ENCODE measurements around the gene C1QTNF5.

DNA sequence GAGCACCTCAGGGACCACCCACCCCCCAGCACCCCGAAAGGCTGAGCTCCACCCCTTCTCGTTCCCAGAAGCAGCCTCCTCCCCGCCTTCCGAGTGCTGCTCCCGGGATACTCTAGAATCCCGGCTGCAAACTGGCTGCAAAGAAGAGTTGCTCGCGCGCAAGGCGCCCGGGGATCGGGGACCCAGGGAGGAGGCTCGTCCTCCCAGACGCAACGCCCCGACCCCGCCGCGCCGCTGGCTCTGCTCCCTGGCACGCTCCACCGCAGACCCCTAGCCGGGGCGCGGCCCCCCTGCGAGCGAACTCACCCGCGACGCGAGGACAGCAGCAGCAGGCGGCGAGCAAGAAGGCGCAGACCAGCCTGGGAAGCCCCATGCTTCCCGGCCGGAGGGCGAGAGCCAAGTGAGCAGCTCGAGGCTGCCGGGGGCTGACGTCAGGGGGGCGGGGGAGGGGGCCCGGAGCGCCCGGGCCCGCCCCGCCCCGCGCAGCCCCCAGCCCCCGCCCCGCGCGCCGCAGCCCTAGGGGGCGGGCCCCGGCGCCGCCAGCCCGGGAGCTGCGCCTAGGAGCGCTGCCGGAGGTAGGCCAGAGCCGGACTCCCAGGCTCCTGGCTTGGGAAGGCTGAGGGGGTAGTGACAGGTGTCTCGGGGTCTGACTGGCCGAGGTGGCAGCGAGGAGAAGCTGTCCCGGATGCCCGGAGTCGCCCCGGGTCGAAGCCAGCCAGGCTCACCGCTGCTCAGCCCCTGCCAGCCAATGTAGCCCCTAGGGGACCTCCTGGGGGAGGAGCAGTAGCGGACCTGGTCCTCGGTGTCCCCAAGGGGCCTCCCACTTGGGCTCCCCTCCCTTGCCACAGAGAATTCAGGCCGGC is 23.7 kb downstream of the C1QTNF5 start, which contains the start of gene MCAM:
- TF ChIP-seq, protein P1, sequence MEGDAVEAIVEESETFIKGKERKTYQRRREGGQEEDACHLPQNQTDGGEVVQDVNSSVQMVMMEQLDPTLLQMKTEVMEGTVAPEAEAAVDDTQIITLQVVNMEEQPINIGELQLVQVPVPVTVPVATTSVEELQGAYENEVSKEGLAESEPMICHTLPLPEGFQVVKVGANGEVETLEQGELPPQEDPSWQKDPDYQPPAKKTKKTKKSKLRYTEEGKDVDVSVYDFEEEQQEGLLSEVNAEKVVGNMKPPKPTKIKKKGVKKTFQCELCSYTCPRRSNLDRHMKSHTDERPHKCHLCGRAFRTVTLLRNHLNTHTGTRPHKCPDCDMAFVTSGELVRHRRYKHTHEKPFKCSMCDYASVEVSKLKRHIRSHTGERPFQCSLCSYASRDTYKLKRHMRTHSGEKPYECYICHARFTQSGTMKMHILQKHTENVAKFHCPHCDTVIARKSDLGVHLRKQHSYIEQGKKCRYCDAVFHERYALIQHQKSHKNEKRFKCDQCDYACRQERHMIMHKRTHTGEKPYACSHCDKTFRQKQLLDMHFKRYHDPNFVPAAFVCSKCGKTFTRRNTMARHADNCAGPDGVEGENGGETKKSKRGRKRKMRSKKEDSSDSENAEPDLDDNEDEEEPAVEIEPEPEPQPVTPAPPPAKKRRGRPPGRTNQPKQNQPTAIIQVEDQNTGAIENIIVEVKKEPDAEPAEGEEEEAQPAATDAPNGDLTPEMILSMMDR (IDR thresholded peaks at IDR 0.05) = no peak
- TF ChIP-seq EZH2 (IDR thresholded peaks at IDR 0.05) (peak; percentile 56), EZH2phosphoT487 (IDR thresholded peaks at IDR 0.05) (peak; percentile 26)
